Calu3 (cell line): Measurements from ENCODE around the gene ARID4A. TPM values are rescaled to one million over a fixed set of nuclear protein-coding genes. Genes with fewer than 3 reads are reported as not detected.

ENCODE experiments used
- BruUV-seq: library from RNA; stranded (reverse); fragments of 400-500 nt; replicated peaks from 2 replicates; lab custom pipeline; 2021; lab: Mats Ljungman, UMichigan
- CTCF ChIA-PET: fragments of 300-600 bp; sonication (Branson Sonifier 250); formaldehyde crosslinking; loops from one replicate; lab custom pipeline; 2022; ENCODE audit warnings: antibody characterized with exemption; lab: Charles Lee
- DNase-seq: peaks from one replicate; pipeline ENCODE4 v3.0.0; 2022
- H3K27ac Mint-ChIP-seq: one replicate; pipeline ENCODE4 v1.8.0; 2022; ENCODE audit warnings: mixed read lengths; ENCODE audit not compliant: unreplicated experiment
- H3K27me3 Mint-ChIP-seq: one replicate; pipeline ENCODE4 v1.8.0; 2022; ENCODE audit warnings: mixed read lengths; ENCODE audit not compliant: unreplicated experiment
- H3K36me3 Mint-ChIP-seq: one replicate; pipeline ENCODE4 v1.8.0; 2022; ENCODE audit warnings: mild to moderate bottlenecking, moderate library complexity, mixed read lengths; ENCODE audit not compliant: insufficient read depth, unreplicated experiment
- H3K4me1 Mint-ChIP-seq: one replicate; pipeline ENCODE4 v1.8.0; 2022; ENCODE audit warnings: mild to moderate bottlenecking, low read depth, mixed read lengths; ENCODE audit not compliant: unreplicated experiment
- H3K4me3 Mint-ChIP-seq: one replicate; pipeline ENCODE4 v1.8.0; 2022; ENCODE audit warnings: mild to moderate bottlenecking, low read depth, moderate library complexity, mixed read lengths; ENCODE audit not compliant: unreplicated experiment
- H3K9me3 Mint-ChIP-seq: one replicate; pipeline ENCODE4 v1.8.0; 2022; ENCODE audit warnings: low read depth, mixed read lengths; ENCODE audit not compliant: unreplicated experiment
- CTCF ChIP-seq: fragments of 200-600 bp; IDR thresholded peaks from one replicate; pipeline ENCODE4 v1.8.0; 2022; ENCODE audit warnings: antibody characterized with exemption; ENCODE audit not compliant: unreplicated experiment
- intact Hi-C: fragments of 100-400 bp; cut with micrococcal nuclease; formaldehyde crosslinking; loops from one replicate; pipeline ENCODE4 v1.10.0; 2022; ENCODE audit not compliant: unreplicated experiment
- total RNA-seq: library from RNA; stranded (reverse); gene quantifications from 2 replicates; pipeline ENCODE4 v1.2.3, GENCODE V29; 2022

ARID4A gene
- total RNA-seq, 1 experiment from 2014 or later, result 26.7 TPM

DNA sequence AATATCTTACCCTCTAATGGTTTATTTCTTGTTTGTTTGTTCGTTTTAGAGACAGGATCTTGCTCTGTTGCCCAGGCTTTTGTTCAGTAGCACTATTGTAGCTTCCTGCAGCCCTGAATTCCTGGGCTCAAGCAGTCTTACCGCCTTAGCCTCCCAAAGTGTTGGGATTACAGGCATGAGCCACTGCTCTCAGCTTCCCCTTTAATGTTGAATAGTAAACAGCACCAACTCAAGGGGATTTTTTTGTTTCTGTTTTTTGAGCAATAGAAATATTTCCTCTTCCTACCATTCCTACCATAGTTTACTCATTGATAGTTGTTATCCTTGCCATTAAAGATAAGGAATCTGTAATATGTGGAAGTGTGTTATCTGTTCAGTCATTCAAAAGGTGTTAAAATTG, 10.7 kb downstream of the ARID4A start:
- Mint-ChIP-seq H3K9me3 (no peaks in the 10 kb centered on the region), H3K4me3 (no peak overlapping the region), H3K36me3 (peaks cover 6% of the 10 kb centered on the region), H3K27ac (no peak overlapping the region), H3K4me1 (no peaks in the 10 kb centered on the region), H3K27me3 (no peaks in the 10 kb centered on the region)
- no peak for DNase-seq
- no peak for TF ChIP-seq CTCF
- intact Hi-C loops, result no loop called here
- BruUV-seq, result no TSS peak
- CTCF ChIA-PET, result no interaction called here

GRCh38 chr14:58313699-58314098, 15.3 kb downstream of the ARID4A start:
- H3K9me3 Mint-ChIP-seq, result no peaks in the 10 kb centered on the region
- BruUV-seq, result no TSS peak
- intact Hi-C loops, result no loop called here
- no peaks in the 10 kb centered on the region for H3K27me3 Mint-ChIP-seq
- H3K27ac Mint-ChIP-seq, result no peak overlapping the region
- no peak overlapping the region for H3K4me3 Mint-ChIP-seq
- H3K4me1 Mint-ChIP-seq, result no peaks in the 10 kb centered on the region
- no peak for TF ChIP-seq CTCF
- CTCF ChIA-PET, result no interaction called here
- peaks cover 18% of the 10 kb centered on the region for H3K36me3 Mint-ChIP-seq
- no peak for DNase-seq

DNA sequence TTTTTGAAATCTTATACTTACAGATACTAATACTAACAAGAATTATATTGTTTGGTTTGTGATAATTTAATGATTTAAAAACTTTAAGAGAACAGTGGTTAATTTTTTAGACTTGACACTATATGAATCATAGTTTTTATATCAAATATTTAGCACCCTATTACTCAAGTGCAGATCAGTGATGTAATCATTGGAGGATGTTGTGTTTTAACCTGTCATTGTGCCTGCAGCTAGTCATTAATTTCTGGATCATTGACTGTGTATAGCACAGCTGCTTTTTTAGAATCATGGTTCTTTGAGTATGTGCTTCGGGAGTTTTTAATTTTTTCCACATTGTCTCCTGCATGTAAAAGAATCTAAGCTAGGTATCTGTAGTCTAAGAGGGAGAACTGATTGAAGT, 17.3 kb downstream of the ARID4A start:
- Mint-ChIP-seq H3K36me3 (peaks cover 23% of the 10 kb centered on the region), H3K9me3 (no peaks in the 10 kb centered on the region), H3K4me1 (no peaks in the 10 kb centered on the region), H3K4me3 (no peak overlapping the region), H3K27me3 (no peaks in the 10 kb centered on the region), H3K27ac (no peak overlapping the region)
- DNase-seq, result no peak
- intact Hi-C loops, result no loop called here
- TF ChIP-seq CTCF, result no peak
- BruUV-seq, result no TSS peak
- CTCF ChIA-PET, result no interaction called here

DNA sequence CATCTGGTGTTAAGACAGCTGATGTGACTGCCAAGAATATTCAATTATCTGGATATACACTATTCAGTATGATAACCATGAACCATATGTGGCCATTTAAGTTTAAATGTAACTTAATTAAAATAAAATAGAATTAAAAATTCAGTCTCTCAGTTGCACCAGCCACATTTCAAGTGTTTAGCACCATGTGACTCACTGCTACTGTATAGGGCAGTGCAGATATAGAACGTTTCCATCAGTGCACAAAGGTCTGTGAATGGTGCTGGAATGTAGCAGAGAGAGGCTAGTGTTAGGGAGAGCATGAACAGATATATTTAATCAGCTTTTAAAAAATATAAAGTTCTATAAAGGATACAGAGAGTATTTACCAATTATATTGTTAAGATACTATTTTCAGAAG, 28.7 kb downstream of the ARID4A start:
- no peaks in the 10 kb centered on the region for H3K27me3 Mint-ChIP-seq
- H3K27ac Mint-ChIP-seq, result no peak overlapping the region
- DNase-seq, result no peak
- CTCF ChIA-PET, result no interaction called here
- no peak overlapping the region for H3K4me3 Mint-ChIP-seq
- intact Hi-C loops, result no loop called here
- no TSS peak for BruUV-seq
- H3K36me3 Mint-ChIP-seq, result peaks cover 10% of the 10 kb centered on the region
- H3K9me3 Mint-ChIP-seq, result no peaks in the 10 kb centered on the region
- no peak for TF ChIP-seq CTCF
- no peaks in the 10 kb centered on the region for H3K4me1 Mint-ChIP-seq
